CD8-positive, alpha-beta memory T cell (primary cell): ENCODE measurements around the gene ANTKMT. TPM values are rescaled to one million over a fixed set of nuclear protein-coding genes. Genes with fewer than 3 reads are reported as not detected.

Experiments used
- CTCF ChIA-PET: fragments of 350-600 bp; sonication (Branson Sonifier 250); formaldehyde crosslinking; loops from one replicate; lab custom pipeline; 2021; ENCODE audit warnings: antibody characterized with exemption; lab: Charles Lee
- POLR2A ChIA-PET: fragments of 350-600 bp; sonication (Branson Sonifier 250); formaldehyde crosslinking; loops from one replicate; lab custom pipeline; 2021; ENCODE audit warnings: antibody characterized with exemption; lab: Charles Lee
- DNase-seq, 5 donors: peaks; one replicate each; pipeline versions ENCODE4 v3.0.0 to v3.0.0-alpha.2; 2020 to 2022; ENCODE audit warnings: mixed read lengths in 1 of 5
- H3K27ac ChIP-seq: one replicate; pipeline ENCODE4 v1.7.0; 2013; ENCODE audit warnings: low read depth, mild to moderate bottlenecking, low read length, moderate library complexity
- H3K27me3 ChIP-seq: 2 replicates; pipeline ENCODE4 v1.7.0; 2013; ENCODE audit warnings: low read length, mild to moderate bottlenecking; ENCODE audit not compliant: insufficient read depth, poor library complexity, severe bottlenecking
- H3K36me3 ChIP-seq: 2 replicates; pipeline ENCODE4 v1.7.0; 2013; ENCODE audit warnings: mild to moderate bottlenecking, low read length, moderate library complexity; ENCODE audit not compliant: insufficient read depth
- H3K4me1 ChIP-seq: 2 replicates; pipeline ENCODE4 v1.7.0; 2013; ENCODE audit warnings: mild to moderate bottlenecking, low read length, moderate library complexity; ENCODE audit not compliant: insufficient read depth
- H3K4me3 ChIP-seq: 2 replicates; pipeline ENCODE4 v1.7.0; 2013; ENCODE audit warnings: mild to moderate bottlenecking, low read length
- H3K9me3 ChIP-seq: 2 replicates; pipeline ENCODE4 v1.7.0; 2013; ENCODE audit warnings: mild to moderate bottlenecking, low read length
- H3K27ac Mint-ChIP-seq, 8 donors: one replicate each; pipeline ENCODE4 v1.8.0; 2020 to 2021; ENCODE audit warnings: mixed read lengths in 8 of 8, mild to moderate bottlenecking in 6 of 8, inconsistent platforms in 3 of 8, moderate library complexity in 3 of 8
- H3K27me3 Mint-ChIP-seq, 2 donors: one replicate each; pipeline ENCODE4 v1.8.0; 2020 to 2021; ENCODE audit warnings: mixed read lengths in 2 of 2, mild to moderate bottlenecking in 1 of 2, moderate library complexity in 1 of 2
- H3K36me3 Mint-ChIP-seq, 3 donors: one replicate each; pipeline ENCODE4 v1.8.0; 2020 to 2021; ENCODE audit warnings: mixed read lengths in 3 of 3, inconsistent platforms in 1 of 3, mild to moderate bottlenecking in 1 of 3
- H3K4me1 Mint-ChIP-seq, 3 donors: one replicate each; pipeline ENCODE4 v1.8.0; 2020 to 2021; ENCODE audit warnings: mixed read lengths in 3 of 3, inconsistent platforms in 1 of 3, mild to moderate bottlenecking in 1 of 3
- H3K4me3 Mint-ChIP-seq, 7 donors: one replicate each; pipeline ENCODE4 v1.8.0; 2020 to 2021; ENCODE audit warnings: mixed read lengths in 7 of 7, mild to moderate bottlenecking in 6 of 7, moderate library complexity in 4 of 7, inconsistent platforms in 2 of 7
- H3K9me3 Mint-ChIP-seq, 5 donors: one replicate each; pipeline ENCODE4 v1.8.0; 2020 to 2022; ENCODE audit warnings: mixed read lengths in 5 of 5, mild to moderate bottlenecking in 3 of 5, moderate library complexity in 2 of 5, inconsistent platforms in 1 of 5
- polyA plus RNA-seq: library from polyadenylated mRNA; unstranded; fragments of 300-500 nt; fragmentation: Illumina TruSeq; gene quantifications from one replicate; pipeline ENCODE4 v1.2.3, GENCODE V29; 2021
- total RNA-seq, 2 experiments: library from RNA; stranded (reverse); gene quantifications; one replicate each; pipeline ENCODE4 v1.2.3, GENCODE V29; 2021

ANTKMT gene
- total and polyA plus RNA-seq, 3 experiments from 2014 or later = 64.2 to 127 (median 72.0) TPM

GRCh38 chr16:723695-724094 lies 2.7 kb downstream of the ANTKMT start:
- H3K4me1 ChIP-seq = peaks cover 36% of the 10 kb centered on the region

GRCh38 chr16:724188-725040 lies 3.5 kb downstream of the ANTKMT start:
- Histone ChIP-seq H3K4me1 (peaks cover 30% of the 10 kb centered on the region), H3K4me3 (no peak overlapping the region), H3K9me3 (no peaks in the 10 kb centered on the region), H3K27me3 (no peaks in the 10 kb centered on the region), H3K36me3 (no peaks in the 10 kb centered on the region), H3K27ac (no peak overlapping the region)
- Mint-ChIP-seq H3K4me3 (peak overlapping the region in 1 of 7 donors; percentile 81), H3K9me3 (no peaks in the 10 kb centered on the region), H3K36me3 (no peaks in the 10 kb centered on the region), H3K27me3 (no peaks in the 10 kb centered on the region), H3K4me1 (peaks cover 9 to 39% (median 11%) of the 10 kb centered on the region in 3 donors), H3K27ac (peak overlapping the region in 2 of 8 donors; percentile 51 to 87)
- POLR2A ChIA-PET = interaction anchor here (0.6 to 5.4 kb wide), 4 partner anchors 9 to 40 kb away, joined by 3 to 53 read pairs (median 10); partner anchors contain the start of genes CIAO3, JMJD8 and METRN
- CTCF ChIA-PET = interaction anchor here (7.2 to 22.8 kb wide), 2 partner anchors 10 to 12 kb away, joined by 59 to 332 read pairs; partner anchors contain the start of genes CIAO3, HAGHL and METRN
- DNase-seq = no peak

More at GRCh38 chr16:723695-724094, 2.7 kb downstream of the ANTKMT start:
- CTCF ChIA-PET = interaction anchor here (7.2 to 22.8 kb wide), 2 partner anchors 9 to 13 kb away, joined by 59 to 332 read pairs; partner anchors contain the start of genes CIAO3, HAGHL and METRN
- peak overlapping the region in 3 of 8 donors; percentile 47 to 87 (median 47) for H3K27ac Mint-ChIP-seq
- no peaks in the 10 kb centered on the region for H3K27me3 Mint-ChIP-seq
- no peaks in the 10 kb centered on the region for H3K36me3 Mint-ChIP-seq
- Histone ChIP-seq H3K27me3 (no peaks in the 10 kb centered on the region), H3K9me3 (no peaks in the 10 kb centered on the region), H3K36me3 (no peaks in the 10 kb centered on the region), H3K27ac (no peak overlapping the region), H3K4me3 (no peak overlapping the region)
- peaks cover 16 to 47% (median 18%) of the 10 kb centered on the region in 3 donors for H3K4me1 Mint-ChIP-seq
- H3K9me3 Mint-ChIP-seq = no peaks in the 10 kb centered on the region
- peak overlapping the region in 3 of 7 donors; percentile 37 to 74 (median 52) for H3K4me3 Mint-ChIP-seq
- DNase-seq = no peak
- POLR2A ChIA-PET = interaction anchor here (1.1 to 5.4 kb wide), 2 partner anchors 8 to 17 kb away, joined by 4 to 53 read pairs; partner anchors contain the start of genes CIAO3 and METRN

- ChIA-PET POLR2A (interaction anchor here (0.6 to 5.4 kb wide), 6 partner anchors 9 to 40 kb away, joined by 3 to 53 read pairs (median 3); partner anchors contain the start of genes JMJD8 and METRN), CTCF (interaction anchor here (7.2 to 22.8 kb wide), 2 partner anchors 11 kb away, joined by 59 to 332 read pairs; partner anchors contain the start of genes CIAO3, HAGHL and METRN)
- DNase-seq = no peak
- Mint-ChIP-seq H3K36me3 (no peaks in the 10 kb centered on the region), H3K27me3 (no peaks in the 10 kb centered on the region), H3K9me3 (no peaks in the 10 kb centered on the region), H3K27ac (peak overlapping the region in 5 of 8 donors; percentile 46 to 86 (median 78)), H3K4me3 (peak overlapping the region in 2 of 7 donors; percentile 81 to 87), H3K4me1 (peaks cover 5 to 33% (median 6%) of the 10 kb centered on the region in 3 donors)
- Histone ChIP-seq H3K27ac (no peak overlapping the region), H3K4me3 (no peak overlapping the region), H3K9me3 (no peaks in the 10 kb centered on the region), H3K27me3 (no peaks in the 10 kb centered on the region), H3K4me1 (peaks cover 25% of the 10 kb centered on the region), H3K36me3 (no peaks in the 10 kb centered on the region)
Measured at GRCh38 chr16:725041-725376, 4.1 kb downstream of the ANTKMT start.

GRCh38 chr16:725463-726187 lies 4.7 kb downstream of the ANTKMT start:
- Histone ChIP-seq H3K27ac (no peak overlapping the region), H3K4me1 (peaks cover 18% of the 10 kb centered on the region), H3K9me3 (no peaks in the 10 kb centered on the region), H3K4me3 (no peak overlapping the region), H3K27me3 (no peaks in the 10 kb centered on the region), H3K36me3 (no peaks in the 10 kb centered on the region)
- ChIA-PET CTCF (interaction anchor here (0.8 to 22.8 kb wide), 3 partner anchors 11 to 15 kb away, joined by 8 to 332 read pairs (median 59); partner anchors contain the start of genes CIAO3, HAGHL and METRN), POLR2A (interaction anchor here (0.6 to 5.4 kb wide), 7 partner anchors 10 to 62 kb away, joined by 3 to 53 read pairs (median 3); partner anchors contain the start of genes CIAO3, JMJD8, METRN and RPUSD1)
- H3K4me3 Mint-ChIP-seq = peak overlapping the region in 5 of 7 donors; percentile 5 to 87 (median 73)
- no peaks in the 10 kb centered on the region for H3K9me3 Mint-ChIP-seq
- H3K36me3 Mint-ChIP-seq = no peaks in the 10 kb centered on the region
- H3K27me3 Mint-ChIP-seq = no peaks in the 10 kb centered on the region
- H3K4me1 Mint-ChIP-seq = peaks cover 0 to 28% (median 3%) of the 10 kb centered on the region in 3 donors
- H3K27ac Mint-ChIP-seq = peak overlapping the region; percentile 12 to 86 (median 57)
- DNase-seq = no peak

- no peak overlapping the region for H3K27ac ChIP-seq
- Mint-ChIP-seq H3K27me3 (no peaks in the 10 kb centered on the region), H3K4me1 (peaks cover 0 to 28% (median 3%) of the 10 kb centered on the region in 3 donors), H3K9me3 (no peaks in the 10 kb centered on the region), H3K36me3 (no peaks in the 10 kb centered on the region), H3K27ac (peak overlapping the region in 3 of 8 donors; percentile 77 to 86 (median 77)), H3K4me3 (peak overlapping the region in 6 of 7 donors; percentile 63 to 87 (median 70))
- peaks cover 18% of the 10 kb centered on the region for H3K4me1 ChIP-seq
- no peaks in the 10 kb centered on the region for H3K9me3 ChIP-seq
- DNase-seq = no peak
- H3K4me3 ChIP-seq = no peak overlapping the region
- H3K27me3 ChIP-seq = no peaks in the 10 kb centered on the region
- POLR2A ChIA-PET = interaction anchor here (0.7 to 5.4 kb wide), 4 partner anchors 10 to 30 kb away, joined by 3 to 53 read pairs (median 9); partner anchors contain the start of genes CIAO3 and METRN
- CTCF ChIA-PET = interaction anchor here (0.8 to 22.8 kb wide), 3 partner anchors 10 to 16 kb away, joined by 8 to 332 read pairs (median 59); partner anchors contain the start of genes CIAO3, HAGHL and METRN
- no peaks in the 10 kb centered on the region for H3K36me3 ChIP-seq
Measured at GRCh38 chr16:726188-726437, 5.2 kb downstream of the ANTKMT start.

- peak within 1 kb of the TSS; percentile 73 for H3K27ac ChIP-seq
- H3K36me3 Mint-ChIP-seq = no peaks in the 10 kb centered on the region
- H3K27me3 ChIP-seq = no peaks in the 10 kb centered on the region
- H3K4me3 Mint-ChIP-seq = peak within 1 kb of the TSS; percentile 64 to 87 (median 69)
- H3K36me3 ChIP-seq = no peaks in the 10 kb centered on the region
- ChIA-PET CTCF (interaction anchor here (0.8 to 22.8 kb wide), 5 partner anchors 9 to 59 kb away, joined by 8 to 332 read pairs (median 59); partner anchors contain the start of genes ANTKMT, CCDC78, CIAO3 and HAGHL), POLR2A (interaction anchor here (0.5 to 5.4 kb wide), 7 partner anchors 11 to 746 kb away, joined by 3 to 53 read pairs (median 3); partner anchors contain the start of genes CIAO3, METRN, STUB1 and WDR24)
- peak; percentile 64 to 81 (median 68) for DNase-seq
- peak within 1 kb of the TSS; percentile 69 for H3K4me3 ChIP-seq
- H3K27me3 Mint-ChIP-seq = no peaks in the 10 kb centered on the region
- H3K4me1 ChIP-seq = peaks cover 15% of the 10 kb centered on the region
- H3K4me1 Mint-ChIP-seq = peaks cover 0 to 28% (median 3%) of the 10 kb centered on the region in 3 donors
- H3K9me3 Mint-ChIP-seq = no peaks in the 10 kb centered on the region
- H3K9me3 ChIP-seq = no peaks in the 10 kb centered on the region
- peak within 1 kb of the TSS; percentile 12 to 86 (median 64) for H3K27ac Mint-ChIP-seq
Measured at GRCh38 chr16:726438-727290, 5.7 kb downstream of the ANTKMT start, which contains the start of the genes CCDC78 and HAGHL. CCDC78 (minus strand) TSS chr16:726443; CDS start chr16:726367, 76 bp downstream. HAGHL (plus strand) TSS chr16:727106; CDS start chr16:727510, 404 bp downstream.
